ENCODE results near the gene CD209. TPM values are rescaled to one million over a fixed set of nuclear protein-coding genes. Genes with fewer than 3 reads are reported as not detected.

Gene CD209
- polyA plus RNA-seq, 1 donor from 2014 or later: not detected

- H3K36me3 ChIP-seq (ENCODE audit: insufficient read depth, low read length): no peaks in the 10 kb centered on the region
- no peak overlapping the region for H3K4me3 ChIP-seq (ENCODE audit: low read length)
- H3K9me3 ChIP-seq (ENCODE audit: low read length): no peaks in the 10 kb centered on the region
- H3K27me3 ChIP-seq (ENCODE audit: insufficient read depth, low read depth, low read length): no peaks in the 10 kb centered on the region
- H3K9ac ChIP-seq (ENCODE audit: low read length): no peak overlapping the region
- H3K4me2 ChIP-seq (ENCODE audit: low read length): no peak overlapping the region
- no peak for TF ChIP-seq EZH2 (IDR thresholded peaks at IDR 0.05; ENCODE audit: borderline replicate concordance, insufficient read depth, low read length, poor library complexity, severe bottlenecking)
- TF ChIP-seq MXI1 (conservative IDR thresholded peaks at IDR 0.05; ENCODE audit: poor library complexity, severe bottlenecking): no peak
- no peak for TF ChIP-seq REST (IDR thresholded peaks at IDR 0.05; ENCODE audit: borderline replicate concordance)
- no peak for TF ChIP-seq POLR2AphosphoS5 (IDR thresholded peaks at IDR 0.05)
- H3K9me2 ChIP-seq (ENCODE audit: insufficient read depth, low read length): no peaks in the 10 kb centered on the region
- no peaks in the 10 kb centered on the region for H3F3A ChIP-seq (ENCODE audit: insufficient read depth, low read length, poor library complexity, severe bottlenecking)
- H2AFZ ChIP-seq (ENCODE audit: low read depth, low read length): no peak overlapping the region
- H3K27ac ChIP-seq (ENCODE audit: low read length): no peak overlapping the region
- H3K79me2 ChIP-seq (replicated peaks; ENCODE audit: insufficient read depth, low read length): no peaks in the 10 kb centered on the region
- H4K20me1 ChIP-seq (ENCODE audit: insufficient read depth): no peaks in the 10 kb centered on the region
Measured at GRCh38 chr19:7704280-7705060, 42.9 kb downstream of the CD209 start.

GRCh38 chr19:7703332-7703731 lies 44.0 kb downstream of the CD209 start:
- Histone ChIP-seq H3K4me3 (ENCODE audit: low read length) (no peak overlapping the region), H3K27ac (ENCODE audit: low read length) (no peak overlapping the region), H3K9ac (ENCODE audit: low read length) (no peak overlapping the region), H3K9me3 (ENCODE audit: low read length) (no peaks in the 10 kb centered on the region), H4K20me1 (ENCODE audit: insufficient read depth) (no peaks in the 10 kb centered on the region), H3K27me3 (ENCODE audit: insufficient read depth, low read depth, low read length) (no peaks in the 10 kb centered on the region), H2AFZ (ENCODE audit: low read depth, low read length) (no peak overlapping the region), H3K4me2 (ENCODE audit: low read length) (no peak overlapping the region), H3K79me2 (replicated peaks; ENCODE audit: insufficient read depth, low read length) (no peaks in the 10 kb centered on the region), H3F3A (ENCODE audit: insufficient read depth, low read length, poor library complexity, severe bottlenecking) (no peaks in the 10 kb centered on the region), H3K36me3 (ENCODE audit: insufficient read depth, low read length) (no peaks in the 10 kb centered on the region), H3K9me2 (ENCODE audit: insufficient read depth, low read length) (no peaks in the 10 kb centered on the region)
- TF ChIP-seq TAF1 (IDR thresholded peaks at IDR 0.05; ENCODE audit: low read depth) (no peak), CTCF (IDR thresholded peaks at IDR 0.05; ENCODE audit: poor library complexity, severe bottlenecking) (no peak), EZH2 (IDR thresholded peaks at IDR 0.05; ENCODE audit: borderline replicate concordance, insufficient read depth, low read length, poor library complexity, severe bottlenecking) (no peak), POLR2AphosphoS5 (IDR thresholded peaks at IDR 0.05) (no peak), SMC3 (conservative IDR thresholded peaks at IDR 0.05; ENCODE audit: poor library complexity) (no peak), REST (IDR thresholded peaks at IDR 0.05; ENCODE audit: borderline replicate concordance) (no peak), MXI1 (conservative IDR thresholded peaks at IDR 0.05; ENCODE audit: poor library complexity, severe bottlenecking) (no peak), EP300 (conservative IDR thresholded peaks at IDR 0.05; ENCODE audit: poor library complexity, severe bottlenecking) (no peak), RAD21 (conservative IDR thresholded peaks at IDR 0.05) (no peak)
